IPS-20b (cell line): Measurements from ENCODE around the gene PITPNC1.

Experiments used
- H3K27ac ChIP-seq: one replicate; pipeline ENCODE4 v1.5.1; 2013; ENCODE audit warnings: low read length
- H3K27me3 ChIP-seq: 2 replicates; pipeline ENCODE4 v1.6.1; 2013; ENCODE audit warnings: mild to moderate bottlenecking, low read length, inconsistent platforms; ENCODE audit not compliant: insufficient read depth
- H3K36me3 ChIP-seq: 2 replicates; pipeline ENCODE4 v1.6.1; 2013; ENCODE audit warnings: low read depth, mild to moderate bottlenecking, inconsistent platforms, low read length, moderate library complexity; ENCODE audit not compliant: insufficient read depth
- H3K4me1 ChIP-seq: 2 replicates; pipeline ENCODE4 v1.6.1; 2013; ENCODE audit warnings: mild to moderate bottlenecking, control low read depth, inconsistent platforms, low read length, moderate library complexity; ENCODE audit not compliant: insufficient read depth
- H3K4me3 ChIP-seq: 2 replicates; pipeline ENCODE4 v1.5.1; 2013; ENCODE audit warnings: mild to moderate bottlenecking, low read length, inconsistent platforms
- H3K9ac ChIP-seq: 2 replicates; pipeline ENCODE4 v1.6.1; 2013; ENCODE audit warnings: low read depth, mild to moderate bottlenecking, inconsistent platforms, low read length, moderate library complexity
- H3K9me3 ChIP-seq: 2 replicates; pipeline ENCODE4 v1.6.1; 2013; ENCODE audit warnings: mild to moderate bottlenecking, low read depth, low read length, inconsistent platforms; ENCODE audit not compliant: insufficient read depth

Gene PITPNC1

GRCh38 chr17:67585077-67585602, 208.1 kb downstream of the PITPNC1 start:
- H3K9ac ChIP-seq = no peak overlapping the region
- H3K27ac ChIP-seq = no peak overlapping the region
- 0 out of 2 replicates have a peak, but pooled peaks cover 2% of the 10 kb centered on the region for H3K4me1 ChIP-seq
- H3K27me3 ChIP-seq = no peaks in the 10 kb centered on the region
- peaks cover under 1% of the 10 kb centered on the region for H3K36me3 ChIP-seq
- H3K9me3 ChIP-seq = no peaks in the 10 kb centered on the region
- no peak overlapping the region for H3K4me3 ChIP-seq

- no peaks in the 10 kb centered on the region for H3K9me3 ChIP-seq
Observed at GRCh38 chr17:67588326-67588725, 211.2 kb downstream of the PITPNC1 start.

GRCh38 chr17:67594115-67594880, 217.2 kb downstream of the PITPNC1 start:
- Histone ChIP-seq H3K9ac (no peak overlapping the region), H3K27me3 (no peaks in the 10 kb centered on the region), H3K27ac (no peak overlapping the region), H3K4me3 (no peak overlapping the region), H3K9me3 (no peaks in the 10 kb centered on the region), H3K4me1 (no peaks in the 10 kb centered on the region), H3K36me3 (no peaks in the 10 kb centered on the region)

More at GRCh38 chr17:67588326-67588725, 211.2 kb downstream of the PITPNC1 start:
- Histone ChIP-seq H3K9ac (no peak overlapping the region), H3K27ac (no peak overlapping the region), H3K27me3 (no peaks in the 10 kb centered on the region), H3K36me3 (no peaks in the 10 kb centered on the region; the same call in 1 of the 2 replicates), H3K4me3 (no peak overlapping the region), H3K4me1 (0 out of 2 replicates have a peak, but pooled peaks cover 2% of the 10 kb centered on the region)

DNA sequence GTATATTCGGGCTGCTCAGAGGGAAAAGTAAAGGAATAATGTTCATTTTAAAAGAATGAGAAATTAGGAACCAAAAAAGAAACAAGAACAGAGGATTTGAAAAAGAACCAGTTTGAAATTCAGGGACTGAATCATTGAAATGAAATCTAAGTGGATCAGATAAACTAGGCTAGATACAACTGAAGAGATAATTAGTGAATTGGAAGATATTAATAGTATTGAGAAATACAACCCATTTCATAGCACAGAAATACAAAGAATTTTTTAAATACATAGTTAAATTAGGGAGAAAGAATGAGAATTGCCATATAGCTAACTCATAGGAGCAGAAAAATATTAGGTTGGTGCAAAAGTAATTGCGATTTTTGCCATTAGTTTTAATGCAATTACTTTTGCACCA, 223.3 kb downstream of the PITPNC1 start:
- H3K27ac ChIP-seq = no peak overlapping the region
- H3K36me3 ChIP-seq = no peaks in the 10 kb centered on the region
- H3K9ac ChIP-seq = no peak overlapping the region
- no peak overlapping the region for H3K4me3 ChIP-seq
- no peaks in the 10 kb centered on the region for H3K4me1 ChIP-seq
- H3K9me3 ChIP-seq = no peaks in the 10 kb centered on the region
- H3K27me3 ChIP-seq = no peaks in the 10 kb centered on the region

DNA sequence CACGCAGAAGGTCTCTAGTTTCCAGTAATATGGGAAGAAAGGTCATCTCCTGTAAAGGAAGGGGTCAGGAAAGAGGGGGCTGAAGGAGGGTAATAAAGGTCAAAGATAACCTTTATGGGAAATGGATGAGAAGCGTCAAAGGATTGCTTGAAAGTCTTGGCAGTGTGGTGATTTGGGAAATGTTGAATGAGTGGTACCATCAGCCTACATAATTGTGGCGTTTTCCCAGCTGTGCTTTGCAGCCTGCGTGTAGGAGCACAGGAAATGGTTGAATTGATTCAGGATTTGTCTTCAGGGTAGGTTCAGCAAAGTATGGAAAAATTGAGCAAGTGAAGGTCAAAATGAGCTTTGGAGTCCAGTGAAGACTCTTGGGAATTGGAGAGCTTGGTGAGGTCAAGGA, 224.8 kb downstream of the PITPNC1 start:
- Histone ChIP-seq H3K27me3 (no peaks in the 10 kb centered on the region), H3K36me3 (no peaks in the 10 kb centered on the region), H3K4me1 (no peaks in the 10 kb centered on the region), H3K27ac (no peak overlapping the region), H3K9ac (no peak overlapping the region), H3K4me3 (no peak overlapping the region), H3K9me3 (no peaks in the 10 kb centered on the region)

DNA sequence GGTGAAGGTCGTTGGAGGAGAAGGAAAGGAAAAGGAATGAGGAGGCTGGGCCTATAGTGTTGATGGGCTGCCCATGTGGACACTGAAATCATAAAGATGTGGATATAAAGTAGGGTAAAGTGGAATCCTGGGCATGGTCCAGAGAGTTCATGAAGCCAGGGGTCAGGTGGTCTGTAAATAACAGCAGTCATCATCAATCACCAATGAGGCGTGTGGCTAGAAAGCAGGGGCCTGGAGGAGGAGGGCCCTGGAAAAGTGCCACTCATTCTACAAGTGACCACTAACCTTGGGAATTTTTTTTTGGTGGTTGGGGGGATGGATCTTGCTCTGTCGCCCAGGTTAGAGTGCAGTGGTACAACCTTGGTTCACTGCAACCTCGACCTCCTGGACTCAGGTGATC, 225.4 kb downstream of the PITPNC1 start:
- Histone ChIP-seq H3K27me3 (no peaks in the 10 kb centered on the region), H3K9ac (no peak overlapping the region), H3K36me3 (no peaks in the 10 kb centered on the region), H3K4me3 (no peak overlapping the region), H3K9me3 (no peaks in the 10 kb centered on the region), H3K27ac (no peak overlapping the region), H3K4me1 (no peaks in the 10 kb centered on the region)

- no peaks in the 10 kb centered on the region for H3K4me1 ChIP-seq
- no peaks in the 10 kb centered on the region for H3K9me3 ChIP-seq
- no peak overlapping the region for H3K9ac ChIP-seq
- no peak overlapping the region for H3K27ac ChIP-seq
- no peaks in the 10 kb centered on the region for H3K36me3 ChIP-seq
- H3K27me3 ChIP-seq = no peaks in the 10 kb centered on the region
- H3K4me3 ChIP-seq = no peak overlapping the region
Observed at GRCh38 chr17:67602974-67603373, 225.9 kb downstream of the PITPNC1 start.

- H3K27ac ChIP-seq = no peak overlapping the region
Observed at GRCh38 chr17:67605256-67605912, 228.3 kb downstream of the PITPNC1 start.

DNA sequence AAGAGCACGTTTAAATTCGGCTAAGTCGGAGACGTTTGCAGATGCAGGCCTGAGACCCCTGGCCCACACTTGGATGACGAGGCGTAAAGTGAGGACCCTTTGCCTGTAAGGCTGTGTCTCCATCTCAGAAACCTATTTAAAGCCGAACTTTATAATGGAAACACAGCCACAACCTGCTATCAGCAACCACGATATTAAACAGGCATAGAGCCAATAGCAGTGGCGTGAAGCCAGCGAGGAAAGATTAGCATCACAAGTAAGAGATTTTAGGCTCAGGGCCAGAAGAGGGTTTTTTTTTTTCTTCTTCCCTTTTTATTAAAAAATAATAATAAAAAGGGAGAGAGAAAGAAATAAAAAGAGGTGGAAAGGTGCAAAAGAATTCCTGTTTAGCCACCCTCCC, 229.4 kb downstream of the PITPNC1 start:
- no peak overlapping the region for H3K4me3 ChIP-seq
- no peaks in the 10 kb centered on the region for H3K36me3 ChIP-seq
- H3K9ac ChIP-seq = no peak overlapping the region
- no peaks in the 10 kb centered on the region for H3K4me1 ChIP-seq
- H3K27me3 ChIP-seq = no peaks in the 10 kb centered on the region
- no peaks in the 10 kb centered on the region for H3K9me3 ChIP-seq
- H3K27ac ChIP-seq = no peak overlapping the region

More at GRCh38 chr17:67605256-67605912, 228.3 kb downstream of the PITPNC1 start:
- H3K4me1 ChIP-seq = no peaks in the 10 kb centered on the region
- H3K36me3 ChIP-seq = no peaks in the 10 kb centered on the region
- no peak overlapping the region for H3K4me3 ChIP-seq
- no peaks in the 10 kb centered on the region for H3K27me3 ChIP-seq
- no peak overlapping the region for H3K9ac ChIP-seq
- H3K9me3 ChIP-seq = no peaks in the 10 kb centered on the region

GRCh38 chr17:67606896-67607604, 230.0 kb downstream of the PITPNC1 start:
- Histone ChIP-seq H3K36me3 (no peaks in the 10 kb centered on the region), H3K9ac (no peak overlapping the region)

DNA sequence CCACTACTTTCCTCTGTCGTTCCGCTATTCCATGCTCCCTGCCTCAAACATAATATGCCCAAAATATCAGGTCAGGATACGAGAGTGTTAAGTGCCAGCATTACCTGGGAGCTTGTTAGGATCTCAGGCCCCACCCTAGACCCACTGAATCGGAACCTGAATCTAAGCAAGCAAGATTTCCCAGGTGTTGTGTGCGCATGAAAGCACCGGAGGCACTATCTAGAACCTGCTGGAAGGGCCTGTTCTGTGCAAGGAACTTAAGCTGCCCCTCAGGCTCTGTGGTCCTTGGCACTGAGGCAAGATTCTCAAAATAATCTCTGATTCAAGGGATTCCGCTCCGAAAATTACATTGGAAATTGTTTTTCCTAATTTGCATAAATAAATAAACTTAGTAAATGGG, 233.0 kb downstream of the PITPNC1 start:
- no peaks in the 10 kb centered on the region for H3K9me3 ChIP-seq
- H3K36me3 ChIP-seq = no peaks in the 10 kb centered on the region
- no peak overlapping the region for H3K4me3 ChIP-seq
- H3K27me3 ChIP-seq = no peaks in the 10 kb centered on the region
- no peak overlapping the region for H3K27ac ChIP-seq
- H3K9ac ChIP-seq = no peak overlapping the region
- no peaks in the 10 kb centered on the region for H3K4me1 ChIP-seq

More at GRCh38 chr17:67606896-67607604, 230.0 kb downstream of the PITPNC1 start:
- Histone ChIP-seq H3K27me3 (no peaks in the 10 kb centered on the region), H3K4me3 (no peak overlapping the region), H3K9me3 (no peaks in the 10 kb centered on the region), H3K27ac (no peak overlapping the region), H3K4me1 (no peaks in the 10 kb centered on the region)
